Mesodermal cell (in vitro differentiated cells): ENCODE results near the gene UBE2A.

Source experiments
- H3K27ac ChIP-seq: 2 replicates; pipeline ENCODE4 v1.7.0; 2013; ENCODE audit warnings: mild to moderate bottlenecking, low read depth, low read length, moderate library complexity; ENCODE audit not compliant: severe bottlenecking
- H3K36me3 ChIP-seq: 2 replicates; pipeline ENCODE4 v1.7.1; 2013; ENCODE audit warnings: mild to moderate bottlenecking, low read length, moderate library complexity; ENCODE audit not compliant: control insufficient read depth, insufficient read depth
- H3K4me1 ChIP-seq: one replicate; pipeline ENCODE4 v1.7.1; 2013; ENCODE audit warnings: mild to moderate bottlenecking, low read length; ENCODE audit not compliant: insufficient read depth, control insufficient read depth, poor library complexity, severe bottlenecking
- H3K4me3 ChIP-seq: 2 replicates; pipeline ENCODE4 v1.7.0; 2013; ENCODE audit warnings: low read length, control low read depth, mild to moderate bottlenecking; ENCODE audit not compliant: insufficient read depth, poor library complexity, severe bottlenecking; ENCODE audit errors: extremely low read depth
- H3K9me3 ChIP-seq: 2 replicates; pipeline ENCODE4 v1.7.1; 2013; ENCODE audit warnings: mild to moderate bottlenecking, low read length, moderate library complexity; ENCODE audit not compliant: control insufficient read depth
- whole genome bisulfite sequencing, 2 experiments: methylation state at CpG; one replicate each; pipeline ENCODE4 v1.1.5; 2013; ENCODE audit warnings: missing lambda C conversion rate in 2 of 2; ENCODE audit not compliant: insufficient coverage in 2 of 2; 5-methylcytosine and 5-hydroxymethylcytosine counted together

Gene UBE2A

GRCh38 chrX:119573840-119574393 lies 446 bp upstream of the UBE2A start:
- Histone ChIP-seq H3K4me1 (no peaks in the 10 kb centered on the region), H3K27ac (peak overlapping the region; percentile 75), H3K9me3 (no peaks in the 10 kb centered on the region), H3K36me3 (peaks cover 9% of the 10 kb centered on the region), H3K4me3 (peak overlapping the region; percentile 63)
- WGBS, 2 experiments: 1% methylated on average over 10 of the region's 30 CpGs; no CpG with 5 or more reads in 1 of the 2 experiments

- H3K4me1 ChIP-seq: no peaks in the 10 kb centered on the region
- no peak overlapping the region for H3K27ac ChIP-seq
- H3K9me3 ChIP-seq: no peaks in the 10 kb centered on the region
- H3K4me3 ChIP-seq: no peak overlapping the region
- peaks cover 15% of the 10 kb centered on the region for H3K36me3 ChIP-seq
These were observed 5.1 kb downstream of the UBE2A start for GRCh38 chrX:119579414-119579813.

GRCh38 chrX:119583431-119584059 lies 9.2 kb downstream of the UBE2A start:
- H3K4me3 ChIP-seq: no peak overlapping the region
- no peaks in the 10 kb centered on the region for H3K4me1 ChIP-seq
- peaks cover 12% of the 10 kb centered on the region for H3K36me3 ChIP-seq
- WGBS, 2 experiments: no CpG with 5 or more reads among the region's 2 CpGs
- H3K27ac ChIP-seq: no peak overlapping the region
- H3K9me3 ChIP-seq: no peaks in the 10 kb centered on the region

GRCh38 chrX:119589810-119590209 lies 15.4 kb downstream of the UBE2A start:
- H3K9me3 ChIP-seq: no peaks in the 10 kb centered on the region
- no peaks in the 10 kb centered on the region for H3K4me1 ChIP-seq
- H3K4me3 ChIP-seq: no peak overlapping the region
- peaks cover 31% of the 10 kb centered on the region for H3K36me3 ChIP-seq
- H3K27ac ChIP-seq: no peak overlapping the region
- WGBS, 2 experiments: 71 to 100% methylated on average over 1 to 2 of the region's 5 CpGs

- H3K4me3 ChIP-seq: no peak overlapping the region
- H3K4me1 ChIP-seq: no peaks in the 10 kb centered on the region
- 88 to 100% methylated on average over 1 to 2 of the region's 9 CpGs for WGBS, 2 experiments
- no peaks in the 10 kb centered on the region for H3K9me3 ChIP-seq
- no peak overlapping the region for H3K27ac ChIP-seq
- peaks cover 4% of the 10 kb centered on the region for H3K36me3 ChIP-seq
These were observed 28.4 kb downstream of the UBE2A start for GRCh38 chrX:119602701-119603255.

- no peaks in the 10 kb centered on the region for H3K4me1 ChIP-seq
- H3K9me3 ChIP-seq: no peaks in the 10 kb centered on the region
- no peak overlapping the region for H3K27ac ChIP-seq
- H3K36me3 ChIP-seq: peaks cover 4% of the 10 kb centered on the region
- peak overlapping the region; percentile 63 for H3K4me3 ChIP-seq
- 13% methylated on average over 9 of the region's 17 CpGs; no CpG with 5 or more reads in 1 of the 2 experiments for WGBS, 2 experiments
These were observed 30.6 kb downstream of the UBE2A start for GRCh38 chrX:119604766-119605463.

GRCh38 chrX:119605464-119606279 lies 31.3 kb downstream of the UBE2A start:
- Histone ChIP-seq H3K27ac (peak overlapping the region; percentile 49), H3K9me3 (no peaks in the 10 kb centered on the region), H3K4me3 (peak overlapping the region; percentile 63), H3K4me1 (no peaks in the 10 kb centered on the region), H3K36me3 (peaks cover 4% of the 10 kb centered on the region)
- WGBS, 2 experiments: 0% methylated on average over 1 to 10 of the region's 68 CpGs

- no peaks in the 10 kb centered on the region for H3K9me3 ChIP-seq
- H3K36me3 ChIP-seq: peaks cover 4% of the 10 kb centered on the region
- WGBS, 2 experiments: 20 to 53% methylated on average over 14 to 20 of the region's 46 CpGs
- peak within 1 kb of the TSS; percentile 63 for H3K4me3 ChIP-seq
- no peaks in the 10 kb centered on the region for H3K4me1 ChIP-seq
- H3K27ac ChIP-seq: peak within 1 kb of the TSS; percentile 66
These were observed 32.1 kb downstream of the UBE2A start, which contains the start of gene NKRF for GRCh38 chrX:119606280-119607017. NKRF (minus strand) TSS chrX:119606424.

GRCh38 chrX:119607018-119607389 lies 32.6 kb downstream of the UBE2A start:
- Histone ChIP-seq H3K9me3 (no peaks in the 10 kb centered on the region), H3K4me3 (peak overlapping the region; percentile 63), H3K4me1 (no peaks in the 10 kb centered on the region), H3K36me3 (peaks cover 4% of the 10 kb centered on the region), H3K27ac (no peak overlapping the region)
- WGBS, 2 experiments: no CpG with 5 or more reads among the region's 7 CpGs

GRCh38 chrX:119614776-119615175 lies 40.4 kb downstream of the UBE2A start:
- H3K36me3 ChIP-seq: peaks cover 3% of the 10 kb centered on the region
- H3K4me3 ChIP-seq: no peak overlapping the region
- WGBS, 2 experiments: 100% methylated on average over 1 to 3 of the region's 13 CpGs
- no peak overlapping the region for H3K27ac ChIP-seq
- H3K4me1 ChIP-seq: no peaks in the 10 kb centered on the region
- H3K9me3 ChIP-seq: no peaks in the 10 kb centered on the region
